CD8-positive, alpha-beta memory T cell (primary cell): ENCODE results near the gene ATP6V1C2. TPM values are rescaled to one million over a fixed set of nuclear protein-coding genes. Genes with fewer than 3 reads are reported as not detected.

Source experiments
- CTCF ChIA-PET: fragments of 350-600 bp; sonication (Branson Sonifier 250); formaldehyde crosslinking; loops from one replicate; lab custom pipeline; 2021; ENCODE audit warnings: antibody characterized with exemption; lab: Charles Lee
- POLR2A ChIA-PET: fragments of 350-600 bp; sonication (Branson Sonifier 250); formaldehyde crosslinking; loops from one replicate; lab custom pipeline; 2021; ENCODE audit warnings: antibody characterized with exemption; lab: Charles Lee
- DNase-seq, 5 donors: peaks; one replicate each; pipeline versions ENCODE4 v3.0.0 to v3.0.0-alpha.2; 2020 to 2022; ENCODE audit warnings: mixed read lengths in 1 of 5
- H3K27ac ChIP-seq: one replicate; pipeline ENCODE4 v1.7.0; 2013; ENCODE audit warnings: low read depth, mild to moderate bottlenecking, low read length, moderate library complexity
- H3K27me3 ChIP-seq: 2 replicates; pipeline ENCODE4 v1.7.0; 2013; ENCODE audit warnings: low read length, mild to moderate bottlenecking; ENCODE audit not compliant: insufficient read depth, poor library complexity, severe bottlenecking
- H3K36me3 ChIP-seq: 2 replicates; pipeline ENCODE4 v1.7.0; 2013; ENCODE audit warnings: mild to moderate bottlenecking, low read length, moderate library complexity; ENCODE audit not compliant: insufficient read depth
- H3K4me1 ChIP-seq: 2 replicates; pipeline ENCODE4 v1.7.0; 2013; ENCODE audit warnings: mild to moderate bottlenecking, low read length, moderate library complexity; ENCODE audit not compliant: insufficient read depth
- H3K4me3 ChIP-seq: 2 replicates; pipeline ENCODE4 v1.7.0; 2013; ENCODE audit warnings: mild to moderate bottlenecking, low read length
- H3K9me3 ChIP-seq: 2 replicates; pipeline ENCODE4 v1.7.0; 2013; ENCODE audit warnings: mild to moderate bottlenecking, low read length
- H3K27ac Mint-ChIP-seq, 8 donors: one replicate each; pipeline ENCODE4 v1.8.0; 2020 to 2021; ENCODE audit warnings: mixed read lengths in 8 of 8, mild to moderate bottlenecking in 6 of 8, inconsistent platforms in 3 of 8, moderate library complexity in 3 of 8
- H3K27me3 Mint-ChIP-seq, 2 donors: one replicate each; pipeline ENCODE4 v1.8.0; 2020 to 2021; ENCODE audit warnings: mixed read lengths in 2 of 2, mild to moderate bottlenecking in 1 of 2, moderate library complexity in 1 of 2
- H3K36me3 Mint-ChIP-seq, 3 donors: one replicate each; pipeline ENCODE4 v1.8.0; 2020 to 2021; ENCODE audit warnings: mixed read lengths in 3 of 3, inconsistent platforms in 1 of 3, mild to moderate bottlenecking in 1 of 3
- H3K4me1 Mint-ChIP-seq, 3 donors: one replicate each; pipeline ENCODE4 v1.8.0; 2020 to 2021; ENCODE audit warnings: mixed read lengths in 3 of 3, inconsistent platforms in 1 of 3, mild to moderate bottlenecking in 1 of 3
- H3K4me3 Mint-ChIP-seq, 7 donors: one replicate each; pipeline ENCODE4 v1.8.0; 2020 to 2021; ENCODE audit warnings: mixed read lengths in 7 of 7, mild to moderate bottlenecking in 6 of 7, moderate library complexity in 4 of 7, inconsistent platforms in 2 of 7
- H3K9me3 Mint-ChIP-seq, 5 donors: one replicate each; pipeline ENCODE4 v1.8.0; 2020 to 2022; ENCODE audit warnings: mixed read lengths in 5 of 5, mild to moderate bottlenecking in 3 of 5, moderate library complexity in 2 of 5, inconsistent platforms in 1 of 5
- polyA plus RNA-seq: library from polyadenylated mRNA; unstranded; fragments of 300-500 nt; fragmentation: Illumina TruSeq; gene quantifications from one replicate; pipeline ENCODE4 v1.2.3, GENCODE V29; 2021
- total RNA-seq, 2 experiments: library from RNA; stranded (reverse); gene quantifications; one replicate each; pipeline ENCODE4 v1.2.3, GENCODE V29; 2021

The ATP6V1C2 gene
- total and polyA plus RNA-seq, 3 experiments from 2014 or later = 0.09 to 0.24 TPM; not detected in 1

- Histone ChIP-seq H3K36me3 (no peaks in the 10 kb centered on the region), H3K27me3 (no peaks in the 10 kb centered on the region), H3K4me1 (no peaks in the 10 kb centered on the region), H3K27ac (no peak overlapping the region), H3K4me3 (no peak overlapping the region), H3K9me3 (no peaks in the 10 kb centered on the region)
- H3K4me1 Mint-ChIP-seq = no peaks in the 10 kb centered on the region
- CTCF ChIA-PET = no interaction called here
- H3K36me3 Mint-ChIP-seq = no peaks in the 10 kb centered on the region
- no peak for DNase-seq
- POLR2A ChIA-PET = no interaction called here
- peaks cover 2 to 8% of the 10 kb centered on the region in 2 donors for H3K27me3 Mint-ChIP-seq
- no peak overlapping the region for H3K4me3 Mint-ChIP-seq
- H3K27ac Mint-ChIP-seq = no peak overlapping the region
- peaks cover 0 to 2% (median 0%) of the 10 kb centered on the region in 5 donors for H3K9me3 Mint-ChIP-seq
Measured at GRCh38 chr2:10764096-10764785, 42.8 kb downstream of the ATP6V1C2 start.

DNA sequence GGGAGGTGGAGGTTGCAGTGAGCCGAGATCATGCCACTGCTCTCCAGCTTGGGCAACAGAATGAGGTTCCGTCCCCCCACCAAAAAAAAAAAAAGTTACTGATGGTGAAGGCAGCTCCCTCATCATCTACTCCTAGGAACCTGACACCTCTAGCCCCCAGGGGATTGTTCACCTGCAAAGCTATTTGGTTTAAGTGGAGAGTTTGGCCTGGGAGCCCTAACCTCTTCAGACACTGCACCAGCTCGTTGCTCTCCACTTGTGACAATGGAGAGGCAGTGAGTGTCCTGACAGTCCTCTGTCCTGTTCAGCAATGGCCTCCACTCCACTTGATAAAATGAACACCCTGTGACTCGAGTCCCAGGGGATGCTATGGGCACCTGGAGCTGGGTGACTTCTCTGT, 43.5 kb downstream of the ATP6V1C2 start:
- Mint-ChIP-seq H3K27me3 (peaks cover 2 to 8% of the 10 kb centered on the region in 2 donors), H3K9me3 (peaks cover 0 to 2% (median 0%) of the 10 kb centered on the region in 5 donors), H3K4me1 (no peaks in the 10 kb centered on the region), H3K36me3 (no peaks in the 10 kb centered on the region), H3K27ac (no peak overlapping the region), H3K4me3 (no peak overlapping the region)
- Histone ChIP-seq H3K27me3 (no peaks in the 10 kb centered on the region), H3K4me1 (no peaks in the 10 kb centered on the region), H3K27ac (no peak overlapping the region), H3K4me3 (no peak overlapping the region), H3K9me3 (no peaks in the 10 kb centered on the region), H3K36me3 (no peaks in the 10 kb centered on the region)
- ChIA-PET CTCF (no interaction called here), POLR2A (no interaction called here)
- DNase-seq = no peak

- ChIA-PET POLR2A (no interaction called here), CTCF (no interaction called here)
- no peaks in the 10 kb centered on the region for H3K27me3 ChIP-seq
- Mint-ChIP-seq H3K4me1 (no peaks in the 10 kb centered on the region), H3K27ac (no peak overlapping the region), H3K4me3 (no peak overlapping the region), H3K36me3 (no peaks in the 10 kb centered on the region), H3K9me3 (peaks cover 0 to 2% (median 0%) of the 10 kb centered on the region in 5 donors), H3K27me3 (peaks cover 2 to 8% of the 10 kb centered on the region in 2 donors)
- H3K9me3 ChIP-seq = no peaks in the 10 kb centered on the region
- DNase-seq = no peak
- H3K27ac ChIP-seq = no peak overlapping the region
- H3K4me3 ChIP-seq = no peak overlapping the region
- no peaks in the 10 kb centered on the region for H3K4me1 ChIP-seq
- H3K36me3 ChIP-seq = no peaks in the 10 kb centered on the region
Measured at GRCh38 chr2:10765461-10765860, 44.0 kb downstream of the ATP6V1C2 start.

DNA sequence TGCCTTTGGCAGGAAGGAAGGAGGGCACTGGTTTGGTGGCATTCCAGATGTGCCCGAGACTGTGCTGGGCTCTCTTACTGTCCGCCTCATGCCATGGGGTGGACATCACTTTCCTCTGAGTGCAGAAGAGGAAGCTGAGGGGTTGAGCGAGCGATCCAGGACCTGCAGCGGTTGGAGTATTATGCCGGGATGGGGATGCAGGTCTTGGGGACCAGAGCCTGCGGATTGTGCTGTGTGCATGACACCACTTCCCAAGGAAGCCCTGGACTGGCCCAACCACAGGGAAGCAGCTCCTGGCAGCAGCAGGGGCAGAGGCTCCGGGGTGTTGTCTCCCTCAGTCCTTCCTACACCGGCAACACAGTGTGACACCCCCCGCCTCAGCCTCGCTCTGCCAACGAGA, 44.5 kb downstream of the ATP6V1C2 start:
- H3K4me3 Mint-ChIP-seq = no peak overlapping the region
- CTCF ChIA-PET = no interaction called here

DNA sequence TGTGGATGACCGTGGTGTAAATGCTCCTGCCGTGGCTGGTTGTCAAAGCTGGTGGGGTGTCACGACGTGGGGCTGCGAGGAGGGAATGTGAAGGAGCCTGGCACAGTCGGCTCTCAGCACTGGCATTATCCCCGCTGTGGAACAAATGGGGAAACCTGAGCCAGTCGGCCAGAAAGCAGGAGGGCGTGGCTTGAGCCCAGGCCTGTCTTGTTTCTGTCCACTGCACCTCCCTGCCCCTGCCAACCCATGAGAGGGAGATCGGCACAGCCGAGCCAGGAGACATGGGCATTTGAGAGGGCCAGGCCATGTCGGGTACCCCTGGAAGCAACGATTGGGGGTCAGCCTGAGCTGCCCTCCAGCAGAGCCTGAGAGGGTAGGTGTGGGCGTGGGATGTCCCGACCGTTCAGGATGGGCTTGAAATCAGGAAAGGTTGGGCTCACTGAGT, 46.7 kb downstream of the ATP6V1C2 start:
- POLR2A ChIA-PET = no interaction called here
- Mint-ChIP-seq H3K9me3 (peaks cover 0 to 2% (median 0%) of the 10 kb centered on the region in 5 donors), H3K27me3 (peaks cover 1 to 6% of the 10 kb centered on the region in 2 donors), H3K36me3 (no peaks in the 10 kb centered on the region), H3K27ac (peak overlapping the region in 1 of 8 donors; percentile 57), H3K4me3 (no peak overlapping the region), H3K4me1 (no peaks in the 10 kb centered on the region)
- H3K4me1 ChIP-seq = no peaks in the 10 kb centered on the region
- no peak overlapping the region for H3K4me3 ChIP-seq
- H3K27ac ChIP-seq = no peak overlapping the region
- H3K27me3 ChIP-seq = no peaks in the 10 kb centered on the region
- no peaks in the 10 kb centered on the region for H3K36me3 ChIP-seq
- H3K9me3 ChIP-seq = no peaks in the 10 kb centered on the region
- CTCF ChIA-PET = no interaction called here
- no peak for DNase-seq

More for the DNA sequence above, 44.5 kb downstream of the ATP6V1C2 start:
- H3K27ac ChIP-seq = no peak overlapping the region
- Mint-ChIP-seq H3K36me3 (no peaks in the 10 kb centered on the region), H3K4me1 (no peaks in the 10 kb centered on the region), H3K27me3 (peaks cover 2 to 8% of the 10 kb centered on the region in 2 donors), H3K9me3 (peaks cover 0 to 2% (median 0%) of the 10 kb centered on the region in 5 donors), H3K27ac (no peak overlapping the region)
- no peak overlapping the region for H3K4me3 ChIP-seq
- no peaks in the 10 kb centered on the region for H3K4me1 ChIP-seq
- H3K9me3 ChIP-seq = no peaks in the 10 kb centered on the region
- H3K27me3 ChIP-seq = no peaks in the 10 kb centered on the region
- POLR2A ChIA-PET = no interaction called here
- H3K36me3 ChIP-seq = no peaks in the 10 kb centered on the region
- no peak for DNase-seq

DNA sequence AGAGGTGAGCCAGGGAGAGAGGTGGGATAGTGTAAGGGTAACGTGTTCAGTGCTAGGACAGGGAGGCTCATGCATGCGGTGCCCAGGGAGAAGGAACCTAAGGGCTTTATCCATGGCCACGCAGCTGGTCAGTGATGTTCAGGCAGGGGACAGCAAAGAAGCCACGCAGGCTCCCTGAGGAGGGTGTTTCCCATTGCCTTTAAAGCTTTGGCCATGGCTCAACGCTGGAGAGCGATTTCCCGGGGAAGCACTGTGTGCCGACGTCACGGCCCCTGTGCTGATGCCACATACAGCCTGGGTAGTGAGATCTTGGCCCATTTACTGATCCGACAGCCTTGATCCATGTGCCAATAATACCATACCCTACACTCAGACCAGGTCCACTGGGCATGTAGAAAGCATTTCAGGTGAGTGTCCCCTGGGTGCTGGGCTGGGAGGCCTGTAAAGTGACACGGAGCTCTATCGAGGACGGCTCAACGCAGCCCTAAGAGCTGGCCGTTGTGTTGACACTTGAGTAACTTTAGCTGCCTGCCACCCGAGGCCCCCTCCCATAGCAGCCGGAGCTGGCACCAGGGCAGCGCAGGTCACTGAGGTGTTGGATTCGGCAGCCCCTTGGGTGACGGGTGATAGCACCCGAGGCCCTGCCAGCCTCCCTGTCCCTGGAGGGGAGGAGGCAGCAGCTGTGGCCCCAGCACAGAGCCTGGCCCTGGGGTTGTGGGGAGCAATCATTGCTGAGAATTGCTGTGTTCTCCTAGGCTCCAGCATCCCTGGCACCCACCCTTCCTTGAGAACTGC, 49.7 kb downstream of the ATP6V1C2 start:
- no peak overlapping the region for H3K4me3 ChIP-seq
- no peaks in the 10 kb centered on the region for H3K4me1 ChIP-seq
- H3K27me3 ChIP-seq = no peaks in the 10 kb centered on the region
- peaks cover 0 to under 1% (median 0%) of the 10 kb centered on the region in 5 donors for H3K9me3 Mint-ChIP-seq
- no peak overlapping the region for H3K27ac Mint-ChIP-seq
- H3K4me3 Mint-ChIP-seq = no peak overlapping the region
- H3K27ac ChIP-seq = no peak overlapping the region
- ChIA-PET CTCF (no interaction called here), POLR2A (no interaction called here)
- H3K9me3 ChIP-seq = no peaks in the 10 kb centered on the region
- H3K36me3 ChIP-seq = no peaks in the 10 kb centered on the region
- peaks cover 0 to 2% (median 0%) of the 10 kb centered on the region in 3 donors for H3K36me3 Mint-ChIP-seq
- no peak for DNase-seq
- H3K4me1 Mint-ChIP-seq = no peaks in the 10 kb centered on the region
- H3K27me3 Mint-ChIP-seq = peaks cover 0 to under 1% of the 10 kb centered on the region in 2 donors

- DNase-seq = no peak
- Mint-ChIP-seq H3K4me1 (no peaks in the 10 kb centered on the region), H3K9me3 (no peaks in the 10 kb centered on the region), H3K27ac (no peak overlapping the region), H3K4me3 (no peak overlapping the region), H3K27me3 (no peaks in the 10 kb centered on the region), H3K36me3 (peaks cover 0 to 2% (median 0%) of the 10 kb centered on the region in 3 donors)
- CTCF ChIA-PET = no interaction called here
- Histone ChIP-seq H3K9me3 (no peaks in the 10 kb centered on the region), H3K4me3 (no peak overlapping the region), H3K36me3 (no peaks in the 10 kb centered on the region), H3K27ac (no peak overlapping the region), H3K27me3 (no peaks in the 10 kb centered on the region), H3K4me1 (no peaks in the 10 kb centered on the region)
- POLR2A ChIA-PET = no interaction called here
Measured at GRCh38 chr2:10771786-10772185, 50.4 kb downstream of the ATP6V1C2 start.

DNA sequence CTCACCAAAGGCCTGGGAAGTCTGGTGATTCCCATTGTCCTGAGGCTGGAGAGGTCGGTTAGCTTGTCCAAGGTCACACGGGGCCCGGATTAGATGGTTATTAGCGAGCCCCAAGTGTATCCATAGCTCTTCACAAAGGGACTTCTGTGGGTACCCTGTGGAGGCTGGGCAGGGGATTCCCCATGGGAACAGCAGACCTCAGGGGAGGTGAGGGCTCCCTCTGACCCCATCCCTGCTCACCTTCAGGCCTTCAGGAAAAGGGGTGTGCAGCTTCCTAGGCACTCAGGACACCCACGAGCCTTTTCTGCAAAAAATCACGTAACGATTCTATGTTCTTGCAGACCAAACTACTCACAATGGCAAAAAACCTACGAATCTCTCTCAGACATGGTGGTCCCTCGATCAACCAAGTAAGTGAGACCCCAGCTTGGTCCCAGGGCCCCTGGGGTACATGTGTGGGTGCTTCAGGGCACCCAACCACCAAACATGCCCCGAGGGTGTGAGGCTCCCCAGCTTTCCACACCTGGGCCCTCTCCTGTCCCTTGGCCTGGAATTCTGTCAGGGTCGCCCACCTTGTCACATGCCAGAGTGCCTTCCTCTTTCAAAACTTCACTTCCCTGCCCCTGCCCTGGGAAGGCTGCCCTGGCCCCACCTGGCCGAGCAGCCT, 50.9 kb downstream of the ATP6V1C2 start:
- Histone ChIP-seq H3K27ac (no peak overlapping the region), H3K4me1 (no peaks in the 10 kb centered on the region), H3K9me3 (no peaks in the 10 kb centered on the region), H3K36me3 (no peaks in the 10 kb centered on the region), H3K27me3 (no peaks in the 10 kb centered on the region), H3K4me3 (no peak overlapping the region)
- no peaks in the 10 kb centered on the region for H3K4me1 Mint-ChIP-seq
- H3K27ac Mint-ChIP-seq = no peak overlapping the region
- no peak overlapping the region for H3K4me3 Mint-ChIP-seq
- peaks cover 0 to 2% (median 0%) of the 10 kb centered on the region in 3 donors for H3K36me3 Mint-ChIP-seq
- CTCF ChIA-PET = no interaction called here
- H3K27me3 Mint-ChIP-seq = no peaks in the 10 kb centered on the region
- POLR2A ChIA-PET = no interaction called here
- no peaks in the 10 kb centered on the region for H3K9me3 Mint-ChIP-seq
- no peak for DNase-seq
